GM23248 (cell line): Measurements from ENCODE around the gene AKAP13. TPM values are rescaled to one million over a fixed set of nuclear protein-coding genes. Genes with fewer than 3 reads are reported as not detected.
A peak's percentile ranks its signal among the peaks of the same experiment; 100 is the strongest.

Source experiments
- DNase-seq: peaks from one replicate; pipeline ENCODE4 v3.0.0-alpha.2; 2015
- H2AFZ ChIP-seq: fragments of 200-600 bp; sonication (generic); 2 replicates; pipeline ENCODE4 v1.6.1; 2016; ENCODE audit warnings: antibody characterized with exemption
- H3F3A ChIP-seq: fragments of 200-600 bp; sonication (generic); 2 replicates; pipeline ENCODE4 v1.6.1; 2016; ENCODE audit warnings: mild to moderate bottlenecking, antibody characterized with exemption, mixed run types; ENCODE audit not compliant: insufficient read depth
- H3K27ac ChIP-seq: fragments of 200-600 bp; sonication (generic); 2 replicates; pipeline ENCODE4 v1.5.1; 2016; ENCODE audit warnings: mild to moderate bottlenecking
- H3K27me3 ChIP-seq: fragments of 200-600 bp; sonication (generic); replicated peaks from 2 replicates; pipeline ENCODE4 v1.6.1; 2016; ENCODE audit warnings: mild to moderate bottlenecking; ENCODE audit not compliant: insufficient read depth
- H3K36me3 ChIP-seq: fragments of 200-600 bp; sonication (generic); 2 replicates; pipeline ENCODE4 v1.6.1; 2016; ENCODE audit warnings: low read depth, mild to moderate bottlenecking
- H3K4me1 ChIP-seq: fragments of 200-600 bp; sonication (generic); 2 replicates; pipeline ENCODE4 v1.6.1; 2016; ENCODE audit warnings: mild to moderate bottlenecking; ENCODE audit not compliant: insufficient read depth
- H3K4me2 ChIP-seq: fragments of 200-600 bp; sonication (generic); one replicate; pipeline ENCODE4 v1.6.1; 2016; ENCODE audit warnings: mild to moderate bottlenecking; ENCODE audit not compliant: unreplicated experiment
- H3K4me3 ChIP-seq: fragments of 200-600 bp; sonication (generic); 2 replicates; pipeline ENCODE4 v1.5.1; 2016; ENCODE audit warnings: mild to moderate bottlenecking
- H3K79me2 ChIP-seq: fragments of 200-600 bp; sonication (generic); 2 replicates; pipeline ENCODE4 v1.6.1; 2016; ENCODE audit warnings: mild to moderate bottlenecking; ENCODE audit not compliant: insufficient read depth
- H3K9ac ChIP-seq: fragments of 200-600 bp; sonication (generic); 2 replicates; pipeline ENCODE4 v1.6.1; 2016; ENCODE audit warnings: mild to moderate bottlenecking
- H3K9me2 ChIP-seq: fragments of 200-600 bp; sonication (generic); 2 replicates; pipeline ENCODE4 v1.6.1; 2016; ENCODE audit warnings: mixed run types, mild to moderate bottlenecking, moderate library complexity; ENCODE audit not compliant: insufficient read depth
- H3K9me3 ChIP-seq: fragments of 200-600 bp; sonication (generic); one replicate; pipeline ENCODE4 v1.6.1; 2017; ENCODE audit warnings: low read depth
- H4K20me1 ChIP-seq: fragments of 200-600 bp; sonication (generic); 2 replicates; pipeline ENCODE4 v1.6.0; 2016; ENCODE audit not compliant: insufficient read depth
- EZH2 ChIP-seq: fragments of 200-600 bp; sonication (generic); IDR thresholded peaks from 2 replicates; pipeline ENCODE4 v1.6.1; 2018; ENCODE audit warnings: antibody characterized with exemption, mild to moderate bottlenecking; ENCODE audit not compliant: insufficient read depth, poor library complexity, severe bottlenecking
- EZH2phosphoT487 ChIP-seq: fragments of 200-600 bp; sonication (generic); IDR thresholded peaks from 2 replicates; pipeline ENCODE4 v1.6.1; 2018; ENCODE audit warnings: antibody characterized with exemption, moderate library complexity, mild to moderate bottlenecking, low read depth; ENCODE audit not compliant: insufficient read depth
- whole genome bisulfite sequencing, 2 experiments: methylation state at CpG; one replicate each; pipeline ENCODE4 v1.1.6; 2015 to 2017; ENCODE audit warnings: low lambda C conversion rate in 2 of 2, low coverage in 1 of 2; ENCODE audit errors: missing lambda C conversion rate in 2 of 2; 5-methylcytosine and 5-hydroxymethylcytosine counted together
- in situ Hi-C: fragments of 300-500 bp; cut with MboI; formaldehyde crosslinking; loops from 2 replicates; pipeline ENCODE4 v1.15.0; 2020
- polyA plus RNA-seq: library from polyadenylated mRNA; unstranded; fragments of >200 nt; fragmentation: Nextera tagmentation; extraction: Ambion mirVana; gene quantifications from 2 replicates; pipeline ENCODE4 v1.2.1, GENCODE V29; 2016
- total RNA-seq: library from RNA; depleted of rRNA; stranded (reverse); fragments of >200 nt; shearing (Covaris generic); gene quantifications from 2 replicates; pipeline ENCODE4 v1.2.3, GENCODE V29; 2014

AKAP13 gene
- total and polyA plus RNA-seq, 2 experiments from 2014 or later, result 26.5 to 27.7 TPM

DNA sequence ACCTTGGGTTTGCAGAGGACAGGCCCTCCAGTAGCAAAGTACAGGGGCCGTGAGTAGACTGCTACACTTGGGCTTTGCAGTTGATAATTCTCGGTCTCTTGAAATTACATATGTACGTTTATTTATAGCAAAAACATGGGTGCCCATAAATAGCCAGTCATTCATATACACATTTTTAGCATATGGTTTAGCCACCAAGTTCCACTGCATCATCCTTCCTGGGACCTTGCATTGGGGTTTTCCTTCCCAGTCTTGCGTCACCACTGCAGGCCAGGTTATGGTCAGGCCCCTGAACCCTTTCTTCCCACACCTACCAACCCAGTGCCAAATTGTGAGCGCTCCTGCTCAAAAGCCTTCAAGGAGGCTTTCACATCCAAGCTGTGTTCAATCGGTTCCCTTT is 401.7 kb downstream of the AKAP13 start:
- Histone ChIP-seq H3K9me3 (no peaks in the 10 kb centered on the region), H3K27me3 (no peaks in the 10 kb centered on the region), H3K4me2 (no peak overlapping the region), H3K4me3 (no peak overlapping the region), H3K9ac (no peak overlapping the region), H3K27ac (no peak overlapping the region), H3K36me3 (no peaks in the 10 kb centered on the region), H4K20me1 (no peaks in the 10 kb centered on the region), H3K79me2 (peaks cover 23% of the 10 kb centered on the region), H2AFZ (no peak overlapping the region), H3K9me2 (no peaks in the 10 kb centered on the region), H3K4me1 (peaks cover 16% of the 10 kb centered on the region), H3F3A (peaks cover 5% of the 10 kb centered on the region; the same call in 1 of the 2 replicates)
- WGBS, 2 experiments, result 81 to 91% methylated on average over 5 to 6 of the region's 6 CpGs
- DNase-seq, result no peak
- in situ Hi-C loops, result no loop called here
- TF ChIP-seq EZH2, result no peak
- no peak for TF ChIP-seq EZH2phosphoT487

DNA sequence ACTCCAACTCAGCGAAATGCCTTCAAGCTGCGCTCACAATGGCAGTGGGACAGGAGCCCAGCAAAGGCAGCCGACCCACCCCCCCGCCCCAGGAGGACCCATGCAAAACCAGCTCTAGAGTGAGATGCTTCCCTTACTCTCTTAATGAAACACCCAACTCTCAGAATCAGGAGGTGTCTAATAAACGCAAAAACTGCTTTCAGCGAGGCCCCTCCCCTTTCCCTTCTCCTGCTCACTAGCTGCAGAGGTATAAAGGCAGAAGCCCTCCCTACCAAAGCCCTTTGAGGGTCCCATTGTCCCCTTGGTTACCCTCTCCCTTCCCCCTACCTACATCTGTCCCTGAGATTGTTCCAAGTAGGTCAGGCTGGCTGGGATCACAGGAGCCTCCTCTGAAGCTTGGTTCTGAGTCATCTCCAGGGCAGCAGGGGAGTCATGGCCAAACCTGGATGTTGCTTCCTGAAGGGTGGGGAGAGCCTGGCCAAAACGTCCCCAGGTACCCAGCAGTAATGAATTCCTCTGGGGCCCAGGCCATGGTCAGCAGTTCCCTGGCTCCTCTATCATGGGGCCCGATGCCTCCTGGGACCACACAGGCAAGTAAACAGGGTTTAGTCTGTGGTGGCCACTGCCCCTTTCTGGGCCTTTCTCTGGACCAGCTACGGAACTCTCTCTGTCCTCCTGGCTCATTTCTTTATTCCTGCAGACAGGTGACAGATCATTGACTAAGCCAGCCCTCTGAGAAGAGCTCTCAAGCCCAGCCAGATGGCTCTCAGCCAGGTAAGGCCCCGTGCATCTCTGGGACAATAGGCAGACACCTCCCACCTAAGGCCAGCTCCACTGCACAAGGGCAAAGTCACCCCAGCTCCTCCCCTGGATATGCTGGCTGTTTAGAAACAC is 405.7 kb downstream of the AKAP13 start:
- H3F3A ChIP-seq, result peaks cover 5% of the 10 kb centered on the region; the same call in 1 of the 2 replicates
- H3K27ac ChIP-seq, result no peak overlapping the region
- DNase-seq, result peak; percentile 78
- H3K27me3 ChIP-seq, result no peaks in the 10 kb centered on the region
- H3K9ac ChIP-seq, result no peak overlapping the region
- H3K4me2 ChIP-seq, result peak overlapping the region; percentile 43
- H3K4me1 ChIP-seq, result peaks cover 16% of the 10 kb centered on the region
- 44 to 49% methylated on average over 7 to 10 of the region's 10 CpGs for WGBS, 2 experiments
- no peaks in the 10 kb centered on the region for H4K20me1 ChIP-seq
- peaks cover 52% of the 10 kb centered on the region for H3K79me2 ChIP-seq
- H3K4me3 ChIP-seq, result no peak overlapping the region
- no peaks in the 10 kb centered on the region for H3K36me3 ChIP-seq
- TF ChIP-seq EZH2, result no peak
- TF ChIP-seq EZH2phosphoT487, result no peak
- in situ Hi-C loops, result no loop called here
- no peak overlapping the region; the same call in 1 of the 2 replicates for H2AFZ ChIP-seq
- no peaks in the 10 kb centered on the region for H3K9me2 ChIP-seq
- no peaks in the 10 kb centered on the region for H3K9me3 ChIP-seq

GRCh38 chr15:85786781-85787114 is 406.3 kb downstream of the AKAP13 start:
- TF ChIP-seq EZH2, result no peak
- TF ChIP-seq EZH2phosphoT487, result no peak
- no peak for DNase-seq
- no peaks in the 10 kb centered on the region for H4K20me1 ChIP-seq
- no peak overlapping the region for H3K4me2 ChIP-seq
- no peak overlapping the region for H3K4me3 ChIP-seq
- H3K27ac ChIP-seq, result no peak overlapping the region
- peaks cover 53% of the 10 kb centered on the region for H3K79me2 ChIP-seq
- H3K9me2 ChIP-seq, result no peaks in the 10 kb centered on the region
- peaks cover 16% of the 10 kb centered on the region for H3K4me1 ChIP-seq
- no peak overlapping the region for H2AFZ ChIP-seq
- H3K9me3 ChIP-seq, result no peaks in the 10 kb centered on the region
- H3K9ac ChIP-seq, result no peak overlapping the region
- in situ Hi-C loops, result no loop called here
- peaks cover 5% of the 10 kb centered on the region; the same call in 1 of the 2 replicates for H3F3A ChIP-seq
- H3K27me3 ChIP-seq, result no peaks in the 10 kb centered on the region
- 93 to 94% methylated on average over 3 of the region's 3 CpGs for WGBS, 2 experiments
- H3K36me3 ChIP-seq, result no peaks in the 10 kb centered on the region

GRCh38 chr15:85788771-85789495 is 408.5 kb downstream of the AKAP13 start:
- 81 to 92% methylated on average over 11 to 12 of the region's 12 CpGs for WGBS, 2 experiments
- H3K79me2 ChIP-seq, result peaks cover 64% of the 10 kb centered on the region
- H3K4me1 ChIP-seq, result peaks cover 26% of the 10 kb centered on the region
- no peaks in the 10 kb centered on the region for H3K27me3 ChIP-seq
- H3K36me3 ChIP-seq, result no peaks in the 10 kb centered on the region
- H3K9ac ChIP-seq, result no peak overlapping the region
- H3K4me3 ChIP-seq, result no peak overlapping the region
- H3K4me2 ChIP-seq, result no peak overlapping the region
- no peak for DNase-seq
- no peak overlapping the region for H2AFZ ChIP-seq
- in situ Hi-C loops, result no loop called here
- no peaks in the 10 kb centered on the region for H3K9me3 ChIP-seq
- H3K9me2 ChIP-seq, result no peaks in the 10 kb centered on the region
- TF ChIP-seq EZH2, result no peak
- no peak overlapping the region for H3K27ac ChIP-seq
- H3F3A ChIP-seq, result peaks cover 5% of the 10 kb centered on the region; the same call in 1 of the 2 replicates
- H4K20me1 ChIP-seq, result no peaks in the 10 kb centered on the region
